Stomach (tissue), 9 donors: Measurements from ENCODE around the gene SELENOF. TPM values are rescaled to one million over a fixed set of nuclear protein-coding genes. Genes with fewer than 3 reads are reported as not detected.

ENCODE experiments used
- DNase-seq, 2 donors: peaks; one replicate each; pipeline versions ENCODE4 v3.0.0 to v3.0.0-alpha.2; 2013 to 2019
- H3K27ac ChIP-seq, 5 donors: fragments of 200-600 bp in 4 of 5; sonication (generic) in 4 of 5; one replicate each; pipeline ENCODE4 v1.5.1; 2013 to 2019; ENCODE audit warnings: mild to moderate bottlenecking in 1 of 5, moderate library complexity in 1 of 5
- H3K27me3 ChIP-seq, 3 donors: fragments of 200-600 bp; sonication (generic); one replicate each; pipeline ENCODE4 v1.5.1; 2017 to 2019; ENCODE audit warnings: mixed run types in 1 of 3
- H3K36me3 ChIP-seq, 4 donors: fragments of 200-600 bp; sonication (generic); 1 replicate in 3 of 4; 2 replicates in 1 of 4; pipeline ENCODE4 v1.5.1; 2016 to 2019
- H3K4me1 ChIP-seq, 4 donors: fragments of 200-600 bp; sonication (generic); one replicate each; pipeline ENCODE4 v1.5.1; 2016 to 2019
- H3K4me3 ChIP-seq, 4 donors: fragments of 200-600 bp; sonication (generic) in 3 of 4; one replicate each; pipeline ENCODE4 v1.5.1; 2016 to 2019; ENCODE audit warnings: mild to moderate bottlenecking in 1 of 4
- H3K9me3 ChIP-seq, 4 donors: fragments of 200-600 bp; sonication (generic); one replicate each; pipeline ENCODE4 v1.5.1; 2016 to 2019
- EP300 ChIP-seq: sonication (generic); formaldehyde crosslinking; IDR thresholded peaks from one replicate; pipeline ENCODE4 v1.6.1; 2017; ENCODE audit warnings: antibody characterized with exemption
- POLR2A ChIP-seq, 4 donors: fragments of 450-650 bp; IDR thresholded peaks; one replicate each; pipeline ENCODE4 v1.6.1; 2016; ENCODE audit warnings: antibody characterized with exemption in 4 of 4, control low read depth in 2 of 4, mild to moderate bottlenecking in 1 of 4, moderate library complexity in 1 of 4
- POLR2AphosphoS5 ChIP-seq, 3 donors: sonication (generic); formaldehyde crosslinking; IDR thresholded peaks; one replicate each; pipeline ENCODE4 v1.6.1; 2016; ENCODE audit warnings: antibody characterized with exemption in 3 of 3
- WGBS, 5 donors: extraction: QIAGEN DNeasy Blood & Tissue Kit in 3 of 5; methylation state at CpG; one replicate each; pipeline versions ENCODE4 v1.1.5 to v1.1.7; 2013 to 2018; 5-methylcytosine and 5-hydroxymethylcytosine counted together
- intact Hi-C: fragments of 100-400 bp; cut with DNase I; formaldehyde crosslinking; loops from one replicate; pipeline ENCODE4 v1.15.1; 2023; ENCODE audit warnings: low total_unique reads
- polyA plus RNA-seq, 3 donors: library from polyadenylated mRNA; stranded (reverse); fragments of 200-250 nt; gene quantifications; one replicate each; pipeline ENCODE4 v1.2.3, GENCODE V29; 2013
- total RNA-seq, 5 donors: library from RNA; depleted of rRNA; stranded (reverse); fragments of >200 nt; gene quantifications; one replicate each; pipeline versions ENCODE4 v1.1.0 to v1.2.3, GENCODE V29; 2014 to 2016
- TF ChIP-seq, protein P1 (sequence below), 7 experiments: fragments of 450-650 bp in 4 of 7; fragments of 200-600 bp in 3 of 7; sonication (generic) in 3 of 7; IDR thresholded peaks; one replicate each; pipeline ENCODE4 v1.5.1; 2016 to 2019; ENCODE audit warnings: antibody characterized with exemption in 7 of 7, control low read depth in 2 of 7, mild to moderate bottlenecking in 1 of 7
- donor health status: healthy with polysubstance abuse.
- donor health status: Bipolar disorder and iron deficiency.
- donor health status: healthy.

The SELENOF gene
- total and polyA plus RNA-seq, 8 donors, result 24.9 to 247 (median 82.9) TPM

DNA sequence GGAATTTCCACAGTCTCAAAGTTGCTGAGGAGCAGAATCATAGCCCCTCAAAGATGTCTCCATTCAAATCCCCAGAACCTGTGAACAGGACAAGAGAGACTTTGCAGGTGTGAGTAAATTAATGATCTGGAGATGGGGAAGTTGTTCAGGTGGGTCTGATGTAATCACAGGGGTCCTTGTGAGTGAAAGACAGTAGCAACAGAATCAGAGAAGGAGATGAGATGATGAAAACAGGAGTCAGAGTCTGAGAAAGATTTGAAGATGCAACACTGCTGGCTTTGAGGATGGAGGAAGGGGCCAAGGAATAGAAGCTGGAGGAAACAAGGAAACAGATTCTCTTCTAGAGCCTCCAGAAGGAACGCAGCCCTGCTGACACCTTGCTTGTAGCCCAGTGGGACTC is 81.5 kb downstream of the SELENOF start:
- DNase-seq, result no peak
- WGBS, 5 donors, result 65 to 83% (median 75%) methylated on average over 1 of the region's 1 CpG
- no peak for TF ChIP-seq EP300
- no peak for TF ChIP-seq POLR2A (IDR thresholded peaks at IDR 0.05)
- no peak for TF ChIP-seq POLR2AphosphoS5 (IDR thresholded peaks at IDR 0.05)
- TF ChIP-seq, protein P1, sequence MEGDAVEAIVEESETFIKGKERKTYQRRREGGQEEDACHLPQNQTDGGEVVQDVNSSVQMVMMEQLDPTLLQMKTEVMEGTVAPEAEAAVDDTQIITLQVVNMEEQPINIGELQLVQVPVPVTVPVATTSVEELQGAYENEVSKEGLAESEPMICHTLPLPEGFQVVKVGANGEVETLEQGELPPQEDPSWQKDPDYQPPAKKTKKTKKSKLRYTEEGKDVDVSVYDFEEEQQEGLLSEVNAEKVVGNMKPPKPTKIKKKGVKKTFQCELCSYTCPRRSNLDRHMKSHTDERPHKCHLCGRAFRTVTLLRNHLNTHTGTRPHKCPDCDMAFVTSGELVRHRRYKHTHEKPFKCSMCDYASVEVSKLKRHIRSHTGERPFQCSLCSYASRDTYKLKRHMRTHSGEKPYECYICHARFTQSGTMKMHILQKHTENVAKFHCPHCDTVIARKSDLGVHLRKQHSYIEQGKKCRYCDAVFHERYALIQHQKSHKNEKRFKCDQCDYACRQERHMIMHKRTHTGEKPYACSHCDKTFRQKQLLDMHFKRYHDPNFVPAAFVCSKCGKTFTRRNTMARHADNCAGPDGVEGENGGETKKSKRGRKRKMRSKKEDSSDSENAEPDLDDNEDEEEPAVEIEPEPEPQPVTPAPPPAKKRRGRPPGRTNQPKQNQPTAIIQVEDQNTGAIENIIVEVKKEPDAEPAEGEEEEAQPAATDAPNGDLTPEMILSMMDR (IDR thresholded peaks at IDR 0.05), result no peak
- no peaks in the 10 kb centered on the region for H3K27me3 ChIP-seq
- intact Hi-C loops, result loop anchor here (5.0 kb wide), 1 partner anchor 130 kb away; no protein-coding TSS in a partner anchor
- no peak overlapping the region for H3K27ac ChIP-seq
- H3K36me3 ChIP-seq, result no peaks in the 10 kb centered on the region
- H3K4me3 ChIP-seq, result no peak overlapping the region
- no peaks in the 10 kb centered on the region for H3K9me3 ChIP-seq
- peaks cover 0 to 6% (median 3%) of the 10 kb centered on the region in 4 donors for H3K4me1 ChIP-seq

DNA sequence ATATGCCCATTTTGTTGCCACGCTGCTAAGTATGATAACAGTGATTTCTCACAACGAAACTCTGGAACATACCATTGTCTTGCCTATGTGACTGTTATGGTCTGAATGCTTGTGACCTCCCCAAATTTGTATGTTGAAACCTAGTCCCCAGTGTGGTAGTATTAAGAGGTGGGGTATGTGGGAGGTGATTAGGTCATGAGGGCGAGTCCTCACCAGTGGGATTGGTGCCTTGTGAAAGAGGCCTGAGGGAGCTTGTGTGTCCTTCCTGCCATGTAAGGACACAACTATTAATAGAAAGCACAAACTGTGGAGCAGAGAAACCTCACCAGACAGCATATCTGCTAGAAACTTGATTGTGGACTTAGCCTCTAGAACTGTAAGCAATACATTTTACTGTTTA is 84.6 kb downstream of the SELENOF start:
- TF ChIP-seq, protein P1 (IDR thresholded peaks at IDR 0.05), result no peak
- TF ChIP-seq POLR2AphosphoS5 (IDR thresholded peaks at IDR 0.05), result no peak
- WGBS, 5 donors, result 83 to 94% (median 89%) methylated on average over 3 of the region's 3 CpGs
- no peak overlapping the region for H3K27ac ChIP-seq
- intact Hi-C loops, result no loop called here
- peaks cover 0 to 6% (median 3%) of the 10 kb centered on the region in 4 donors for H3K4me1 ChIP-seq
- H3K9me3 ChIP-seq, result no peaks in the 10 kb centered on the region
- no peaks in the 10 kb centered on the region for H3K27me3 ChIP-seq
- DNase-seq, result no peak
- H3K36me3 ChIP-seq, result no peaks in the 10 kb centered on the region
- no peak overlapping the region for H3K4me3 ChIP-seq

DNA sequence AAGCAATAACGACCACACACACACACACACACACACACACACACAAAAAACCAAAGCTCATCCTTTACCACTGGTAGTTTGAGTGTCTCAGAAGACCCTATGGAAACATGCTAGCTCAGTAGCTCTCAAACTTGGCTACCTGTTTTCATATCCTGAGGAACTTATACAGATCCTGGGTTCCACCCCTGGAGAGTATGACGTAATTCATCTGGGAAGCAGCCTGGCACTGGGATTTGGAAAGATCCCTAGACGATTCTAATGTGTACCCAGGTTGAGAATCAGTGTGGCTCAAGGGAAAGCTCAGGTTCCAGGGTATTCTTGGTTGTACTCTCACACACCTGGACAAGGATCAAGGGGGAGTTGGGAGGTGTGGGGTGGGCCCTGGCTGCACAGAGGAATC is 85.9 kb downstream of the SELENOF start:
- intact Hi-C loops, result no loop called here
- 46 to 70% (median 53%) methylated on average over 3 of the region's 3 CpGs for WGBS, 5 donors
- Histone ChIP-seq H3K27ac (no peak overlapping the region), H3K27me3 (no peaks in the 10 kb centered on the region), H3K9me3 (no peaks in the 10 kb centered on the region), H3K4me1 (peaks cover 0 to 6% (median 0%) of the 10 kb centered on the region in 4 donors), H3K4me3 (no peak overlapping the region), H3K36me3 (no peaks in the 10 kb centered on the region)
- no peak for TF ChIP-seq POLR2AphosphoS5 (IDR thresholded peaks at IDR 0.05)
- TF ChIP-seq, protein P1 (IDR thresholded peaks at IDR 0.05), result no peak
- no peak for TF ChIP-seq EP300
- no peak for TF ChIP-seq POLR2A (IDR thresholded peaks at IDR 0.05)
- DNase-seq, result no peak

- no peaks in the 10 kb centered on the region for H3K9me3 ChIP-seq
- H3K4me1 ChIP-seq, result peaks cover 0 to 6% (median 0%) of the 10 kb centered on the region in 4 donors
- TF ChIP-seq, protein P1 (IDR thresholded peaks at IDR 0.05), result no peak
- no peak for TF ChIP-seq POLR2A (IDR thresholded peaks at IDR 0.05)
- no peak for TF ChIP-seq EP300
- TF ChIP-seq POLR2AphosphoS5 (IDR thresholded peaks at IDR 0.05), result no peak
- no peak overlapping the region for H3K27ac ChIP-seq
- intact Hi-C loops, result no loop called here
- no peaks in the 10 kb centered on the region for H3K36me3 ChIP-seq
- no peak overlapping the region for H3K4me3 ChIP-seq
- no peaks in the 10 kb centered on the region for H3K27me3 ChIP-seq
- no peak for DNase-seq
These were observed 87.1 kb downstream of the SELENOF start for GRCh38 chr1:86826856-86827255.
